GM12801 (cell line): ENCODE measurements around the gene LIMK2.

Experiments used
- TF ChIP-seq, protein P1 (sequence below): IDR thresholded peaks from one replicate; pipeline ENCODE4 v1.5.1; 2011; ENCODE audit warnings: control low read depth; ENCODE audit not compliant: insufficient read length; ENCODE audit errors: extremely low read depth

Gene LIMK2

GRCh38 chr22:31246687-31247086 lies 34.6 kb downstream of the LIMK2 start:
- TF ChIP-seq, protein P1, sequence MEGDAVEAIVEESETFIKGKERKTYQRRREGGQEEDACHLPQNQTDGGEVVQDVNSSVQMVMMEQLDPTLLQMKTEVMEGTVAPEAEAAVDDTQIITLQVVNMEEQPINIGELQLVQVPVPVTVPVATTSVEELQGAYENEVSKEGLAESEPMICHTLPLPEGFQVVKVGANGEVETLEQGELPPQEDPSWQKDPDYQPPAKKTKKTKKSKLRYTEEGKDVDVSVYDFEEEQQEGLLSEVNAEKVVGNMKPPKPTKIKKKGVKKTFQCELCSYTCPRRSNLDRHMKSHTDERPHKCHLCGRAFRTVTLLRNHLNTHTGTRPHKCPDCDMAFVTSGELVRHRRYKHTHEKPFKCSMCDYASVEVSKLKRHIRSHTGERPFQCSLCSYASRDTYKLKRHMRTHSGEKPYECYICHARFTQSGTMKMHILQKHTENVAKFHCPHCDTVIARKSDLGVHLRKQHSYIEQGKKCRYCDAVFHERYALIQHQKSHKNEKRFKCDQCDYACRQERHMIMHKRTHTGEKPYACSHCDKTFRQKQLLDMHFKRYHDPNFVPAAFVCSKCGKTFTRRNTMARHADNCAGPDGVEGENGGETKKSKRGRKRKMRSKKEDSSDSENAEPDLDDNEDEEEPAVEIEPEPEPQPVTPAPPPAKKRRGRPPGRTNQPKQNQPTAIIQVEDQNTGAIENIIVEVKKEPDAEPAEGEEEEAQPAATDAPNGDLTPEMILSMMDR = no peak

DNA sequence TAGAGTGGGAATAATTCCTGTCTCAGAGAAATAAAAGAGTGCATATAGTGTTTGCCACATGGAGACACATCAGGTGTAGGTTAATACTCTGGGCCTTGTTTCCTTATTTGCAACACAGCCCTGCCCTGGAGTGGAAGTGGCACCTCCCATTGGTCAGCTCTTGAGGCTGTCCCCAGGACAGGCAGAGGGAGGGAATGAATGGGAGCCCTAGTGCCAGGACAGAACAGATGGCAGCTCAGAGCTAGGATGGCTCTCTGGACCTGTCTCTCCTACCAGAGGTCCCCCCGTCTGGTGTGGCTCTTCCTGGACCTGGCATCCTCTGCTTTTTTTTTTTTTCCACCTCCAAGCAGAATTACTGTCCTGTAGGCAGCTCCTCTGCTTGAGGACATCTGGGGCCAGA lies 35.6 kb downstream of the LIMK2 start:
- TF ChIP-seq, protein P1 = no peak

GRCh38 chr22:31248138-31248745 lies 36.1 kb downstream of the LIMK2 start:
- TF ChIP-seq, protein P1 = no peak

- TF ChIP-seq, protein P1 = no peak
Measured at GRCh38 chr22:31248965-31249958, 37.2 kb downstream of the LIMK2 start.

DNA sequence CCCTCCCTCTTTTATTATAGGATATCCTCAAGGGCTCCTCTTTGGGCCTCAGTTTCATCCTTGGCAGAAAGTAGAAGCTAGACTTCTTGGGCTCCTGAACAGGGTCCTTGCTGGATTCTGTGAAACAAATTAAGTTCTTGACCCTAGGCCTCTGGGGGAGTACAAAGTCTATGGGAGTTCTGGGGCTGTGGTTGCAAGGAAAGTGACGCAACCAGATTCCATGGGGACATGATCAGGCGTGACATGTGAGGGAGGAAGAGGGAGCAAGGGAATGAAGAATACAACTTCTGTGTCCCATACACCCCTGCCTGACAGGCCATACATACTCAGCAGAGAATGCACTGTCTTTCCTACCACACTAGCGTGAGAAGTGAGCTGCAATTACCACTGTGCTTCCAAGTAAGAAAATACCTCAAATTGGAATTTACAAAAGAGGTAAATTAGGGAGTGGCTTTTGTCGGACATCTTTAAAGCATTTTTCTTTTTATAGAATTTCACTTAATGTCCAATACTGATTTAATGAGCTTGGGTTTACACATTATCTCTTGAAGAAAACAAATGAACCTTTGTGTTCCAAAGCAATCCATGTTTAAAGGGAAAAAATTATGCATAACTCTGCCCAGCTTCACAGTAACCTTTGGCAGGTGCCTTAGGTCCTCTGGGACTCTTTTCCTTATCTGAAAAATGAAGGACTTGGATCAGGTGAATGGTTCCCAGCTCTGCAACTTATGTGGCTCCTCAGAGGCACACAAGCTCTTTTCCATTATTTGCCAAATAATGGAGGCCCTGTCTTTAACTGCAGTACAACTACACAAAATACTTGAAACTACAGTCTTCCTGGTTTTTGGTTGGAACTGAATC lies 38.9 kb downstream of the LIMK2 start:
- TF ChIP-seq, protein P1 = no peak

- TF ChIP-seq, protein P1 = no peak
Measured at GRCh38 chr22:31253949-31254348, 41.9 kb downstream of the LIMK2 start.
